ENCODE results near the gene KANSL3.
"Not testable (repeated sequence)": the region's sequence is repeated elsewhere in the genome, so short reads cannot be mapped to it uniquely, and the experiment has no call there.

Gene KANSL3

GRCh38 chr2:96557421-96557820 is 80.7 kb downstream of the KANSL3 start:
- not testable (repeated sequence) for DNase-seq (ENCODE audit: low read depth)

- peak; percentile 66 for DNase-seq (ENCODE audit: low read depth)
Observed at GRCh38 chr2:96556441-96557330, 81.4 kb downstream of the KANSL3 start.

- DNase-seq (ENCODE audit: low read depth): no peak
Observed at GRCh38 chr2:96555146-96555610, 82.9 kb downstream of the KANSL3 start.

GRCh38 chr2:96554293-96555145 is 83.6 kb downstream of the KANSL3 start:
- DNase-seq (ENCODE audit: low read depth): peak; percentile 63

GRCh38 chr2:96553957-96554292 is 84.2 kb downstream of the KANSL3 start:
- not testable (repeated sequence) for DNase-seq (ENCODE audit: low read depth)

GRCh38 chr2:96553176-96553956 is 84.7 kb downstream of the KANSL3 start:
- DNase-seq (ENCODE audit: low read depth): no peak

- no peak for DNase-seq (ENCODE audit: low read depth)
Observed at GRCh38 chr2:96552315-96553175, 85.6 kb downstream of the KANSL3 start.

GRCh38 chr2:96551605-96552314 is 86.4 kb downstream of the KANSL3 start:
- no peak for DNase-seq (ENCODE audit: low read depth)

GRCh38 chr2:96550787-96551604 is 87.1 kb downstream of the KANSL3 start:
- DNase-seq (ENCODE audit: low read depth): no peak

GRCh38 chr2:96549967-96550786 is 87.9 kb downstream of the KANSL3 start:
- no peak for DNase-seq (ENCODE audit: low read depth)

- no peak for DNase-seq (ENCODE audit: low read depth)
Observed at GRCh38 chr2:96549466-96549785, 88.7 kb downstream of the KANSL3 start.

- DNase-seq (ENCODE audit: low read depth): no peak
Observed at GRCh38 chr2:96548558-96549465, 89.3 kb downstream of the KANSL3 start.

GRCh38 chr2:96547731-96548171 is 90.4 kb downstream of the KANSL3 start:
- DNase-seq (ENCODE audit: low read depth): no peak

- no peak for DNase-seq (ENCODE audit: low read depth)
Observed at GRCh38 chr2:96547203-96547641, 90.9 kb downstream of the KANSL3 start.

- DNase-seq (ENCODE audit: low read depth): no peak
Observed at GRCh38 chr2:96546797-96547196, 91.3 kb downstream of the KANSL3 start.

- DNase-seq (ENCODE audit: low read depth): no peak
Observed at GRCh38 chr2:96546321-96546720, 91.8 kb downstream of the KANSL3 start.
